Activated CD4-positive, alpha-beta T cell treated with anti-CD3 and anti-CD28 coated beads, Interleukin-2, amount 10 ng/mL, durations not matched to agents 7 days and 5 days (primary cell): Measurements from ENCODE around the gene BTG4. TPM values are rescaled to one million over a fixed set of nuclear protein-coding genes. Genes with fewer than 3 reads are reported as not detected.
A peak's percentile ranks its signal among the peaks of the same experiment; 100 is the strongest.

Experiments
- CTCF ChIA-PET: fragments of 350-600 bp; sonication (Branson Sonifier 250); formaldehyde crosslinking; loops from one replicate; lab custom pipeline; 2021; ENCODE audit warnings: antibody characterized with exemption; lab: Charles Lee
- POLR2A ChIA-PET: fragments of 350-600 bp; sonication (Branson Sonifier 250); formaldehyde crosslinking; loops from one replicate; lab custom pipeline; 2021; ENCODE audit warnings: antibody characterized with exemption; lab: Charles Lee
- DNase-seq: peaks from one replicate; pipeline ENCODE4 v3.0.0-alpha.2; 2020
- H3K27ac Mint-ChIP-seq: one replicate; pipeline ENCODE4 v1.8.0; 2021; ENCODE audit warnings: mild to moderate bottlenecking, moderate library complexity, mixed read lengths
- H3K27me3 Mint-ChIP-seq: one replicate; pipeline ENCODE4 v1.8.0; 2021; ENCODE audit warnings: mixed read lengths
- H3K36me3 Mint-ChIP-seq: one replicate; pipeline ENCODE4 v1.8.0; 2021; ENCODE audit warnings: low read depth, mixed read lengths
- H3K4me1 Mint-ChIP-seq: one replicate; pipeline ENCODE4 v1.8.0; 2021; ENCODE audit warnings: mixed read lengths
- H3K4me3 Mint-ChIP-seq: one replicate; pipeline ENCODE4 v1.8.0; 2021; ENCODE audit warnings: mild to moderate bottlenecking, moderate library complexity, mixed read lengths
- H3K9me3 Mint-ChIP-seq: one replicate; pipeline ENCODE4 v1.8.0; 2021; ENCODE audit warnings: mixed read lengths
- total RNA-seq, 2 experiments: library from RNA; stranded (reverse); gene quantifications; one replicate each; pipeline ENCODE4 v1.2.3, GENCODE V29; 2021

BTG4 gene
- total RNA-seq, 2 experiments from 2014 or later = not detected

DNA sequence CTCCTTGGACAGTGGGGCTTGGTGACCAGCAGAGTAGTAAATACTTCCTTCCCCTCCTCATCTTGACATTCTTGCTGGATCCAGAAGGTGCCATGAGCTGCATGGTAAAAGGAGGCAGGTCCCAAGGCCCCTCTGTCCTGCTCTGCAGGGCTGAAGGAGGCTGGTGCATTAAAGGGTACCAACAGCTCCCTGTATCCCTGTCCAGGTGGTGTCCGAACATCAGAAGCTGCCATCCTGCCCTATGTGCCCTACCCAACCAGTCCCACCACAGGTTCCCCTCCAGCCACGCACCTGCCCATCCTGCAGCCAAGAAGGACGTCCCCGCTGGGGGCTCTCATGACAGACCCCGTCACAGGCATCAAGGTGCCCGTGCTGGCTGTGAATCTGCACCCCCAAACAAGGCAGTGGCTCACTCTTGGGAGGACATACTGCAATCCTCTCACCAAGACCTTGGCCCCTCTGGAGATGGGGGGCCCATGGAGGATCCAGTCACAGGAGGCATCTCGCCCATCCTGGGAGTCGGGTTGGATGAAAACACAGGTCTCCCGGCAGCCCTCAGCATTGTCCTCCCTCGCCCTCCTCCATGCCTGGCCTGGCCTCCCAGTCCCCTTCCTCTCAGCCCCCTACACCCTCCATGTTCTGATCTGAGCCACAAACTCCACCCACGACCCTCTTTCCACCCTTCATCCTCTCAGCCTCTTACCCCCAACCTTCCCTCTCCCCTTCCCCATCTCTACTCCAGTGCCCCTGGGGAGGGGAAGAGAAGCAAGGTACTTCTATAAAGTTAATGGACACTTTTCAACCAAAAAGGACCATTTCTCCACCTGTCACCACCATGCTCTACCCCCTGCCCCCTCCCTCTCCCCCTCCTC, 55.1 kb downstream of the BTG4 start:
- H3K27ac Mint-ChIP-seq = no peak overlapping the region
- no peaks in the 10 kb centered on the region for H3K36me3 Mint-ChIP-seq
- CTCF ChIA-PET = interaction anchor here (1.9 kb wide), 1 partner anchor 10 kb away, joined by 8 read pairs; no protein-coding TSS in a partner anchor
- H3K4me3 Mint-ChIP-seq = no peak overlapping the region
- peaks cover 14% of the 10 kb centered on the region for H3K27me3 Mint-ChIP-seq
- POLR2A ChIA-PET = no interaction called here
- DNase-seq = no peak
- H3K4me1 Mint-ChIP-seq = no peaks in the 10 kb centered on the region
- H3K9me3 Mint-ChIP-seq = no peaks in the 10 kb centered on the region

DNA sequence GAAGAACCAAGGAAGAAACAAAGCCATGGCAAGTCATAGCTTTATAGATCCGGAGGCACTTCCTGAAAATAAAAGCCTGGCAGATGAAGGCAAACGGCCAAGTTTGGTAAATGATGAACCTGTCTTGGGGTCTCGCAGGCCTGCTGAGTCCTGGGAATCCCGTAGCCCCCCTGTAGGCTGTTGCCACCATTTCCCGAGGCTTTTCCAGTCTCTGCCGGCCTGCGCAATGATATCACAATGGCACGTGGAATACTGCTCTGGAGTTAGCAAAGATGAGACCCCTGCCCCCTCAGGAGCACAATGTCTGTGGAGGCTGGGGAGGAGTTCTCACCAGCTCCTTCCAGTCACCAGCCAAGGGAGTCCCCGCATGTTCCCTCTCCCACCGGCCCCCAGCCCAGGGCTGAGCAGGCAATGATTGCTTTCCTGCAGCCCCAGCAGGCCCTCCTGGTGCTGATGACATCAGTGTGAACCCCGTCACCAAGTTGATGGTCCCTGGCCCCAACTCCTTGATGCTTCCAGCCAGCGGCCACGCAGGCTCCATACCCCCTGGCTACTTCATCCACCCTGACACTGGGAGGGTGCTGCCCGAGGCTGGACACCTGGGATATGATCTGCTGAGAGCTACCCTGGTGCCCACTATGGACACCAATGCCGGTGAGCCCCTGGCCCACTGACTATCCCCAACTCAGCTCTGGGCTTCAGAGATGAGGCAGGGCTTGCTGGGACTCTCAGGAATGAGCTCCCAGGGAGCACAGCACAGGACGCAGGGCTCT, 55.9 kb downstream of the BTG4 start:
- Mint-ChIP-seq H3K27me3 (peaks cover 14% of the 10 kb centered on the region), H3K9me3 (no peaks in the 10 kb centered on the region), H3K4me1 (no peaks in the 10 kb centered on the region), H3K36me3 (no peaks in the 10 kb centered on the region), H3K27ac (no peak overlapping the region), H3K4me3 (no peak overlapping the region)
- ChIA-PET CTCF (interaction anchor here (1.9 kb wide), 1 partner anchor 10 kb away, joined by 8 read pairs; no protein-coding TSS in a partner anchor), POLR2A (no interaction called here)
- DNase-seq = no peak

DNA sequence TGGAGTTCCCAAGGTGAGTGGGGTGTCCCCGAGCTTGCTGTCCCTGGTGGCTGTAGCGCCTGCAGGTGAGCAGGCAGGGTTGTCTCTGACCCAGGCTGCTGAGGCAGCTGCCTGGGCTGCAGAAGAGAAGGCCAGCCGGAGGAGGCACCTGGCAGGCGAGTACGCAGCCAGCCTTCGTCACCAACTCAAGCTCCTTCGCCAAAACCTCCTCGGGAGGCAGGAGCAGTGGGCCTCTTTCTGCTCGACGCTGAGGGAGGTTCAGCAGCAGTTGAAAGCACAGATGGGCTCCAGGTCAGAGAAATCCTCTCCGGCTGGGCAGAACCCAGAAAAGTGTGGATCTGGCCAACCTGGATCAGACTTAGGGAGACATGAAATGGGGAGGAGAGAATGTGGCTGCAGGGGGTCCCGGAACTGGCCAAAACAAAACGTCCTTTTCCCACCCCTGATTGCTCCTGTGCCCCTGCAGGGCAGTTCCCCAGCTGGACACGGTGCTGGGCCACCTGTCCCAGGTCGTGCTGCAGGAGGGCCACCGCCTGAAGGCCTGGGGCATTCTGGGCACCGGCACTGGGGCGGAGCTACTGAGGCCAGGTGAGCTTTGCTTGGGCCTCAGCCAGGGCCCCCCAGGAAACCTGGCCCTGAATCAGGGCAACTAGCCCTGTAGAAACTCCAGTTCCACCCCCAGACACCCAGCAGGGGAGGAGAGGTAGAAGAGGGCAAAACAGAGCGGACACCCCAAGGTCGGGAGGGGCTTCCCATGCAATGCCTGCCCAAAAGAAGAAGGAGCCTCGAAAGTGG, 56.7 kb downstream of the BTG4 start:
- Mint-ChIP-seq H3K4me3 (no peak overlapping the region), H3K27me3 (peaks cover 8% of the 10 kb centered on the region), H3K27ac (no peak overlapping the region), H3K36me3 (no peaks in the 10 kb centered on the region), H3K4me1 (no peaks in the 10 kb centered on the region), H3K9me3 (no peaks in the 10 kb centered on the region)
- no peak for DNase-seq
- ChIA-PET CTCF (interaction anchor here (0.5 to 1.9 kb wide), 6 partner anchors 8 to 1135 kb away, joined by 3 to 10 read pairs (median 5); no protein-coding TSS in a partner anchor), POLR2A (no interaction called here)

DNA sequence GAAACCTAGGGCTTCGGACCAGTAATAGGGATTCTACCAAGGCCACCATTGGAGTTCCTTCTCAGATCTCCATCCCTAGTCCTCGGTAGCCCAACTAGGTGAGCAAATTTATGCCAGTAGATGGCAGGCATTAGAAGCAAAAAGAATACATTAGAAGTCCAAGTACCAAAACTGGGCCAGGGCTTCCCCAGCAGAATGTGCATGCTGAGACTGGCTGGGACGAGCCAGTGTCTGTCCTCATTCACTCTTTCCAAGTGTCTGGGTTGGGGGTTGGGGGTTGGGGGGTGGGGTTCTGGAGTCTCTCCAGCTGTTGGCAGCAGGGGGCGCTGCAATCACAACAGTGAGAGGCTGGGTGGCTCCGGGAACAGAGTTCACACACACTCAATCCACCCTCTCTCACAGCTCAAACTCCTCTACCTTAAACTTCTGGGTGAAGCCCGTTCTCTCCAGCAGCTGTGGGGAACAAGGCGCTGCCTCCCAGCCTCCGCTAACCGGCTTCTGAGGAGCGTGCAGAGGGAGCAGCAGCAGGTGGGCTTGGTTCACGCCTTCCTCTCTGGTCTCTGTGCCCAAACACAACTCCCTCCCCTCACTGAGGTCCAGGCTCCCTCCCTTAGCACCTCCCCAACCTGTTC, 57.5 kb downstream of the BTG4 start:
- Mint-ChIP-seq H3K36me3 (no peaks in the 10 kb centered on the region), H3K9me3 (no peaks in the 10 kb centered on the region), H3K4me3 (no peak overlapping the region), H3K4me1 (no peaks in the 10 kb centered on the region), H3K27ac (no peak overlapping the region), H3K27me3 (peaks cover 6% of the 10 kb centered on the region)
- ChIA-PET POLR2A (no interaction called here), CTCF (interaction anchor here (0.5 to 1.5 kb wide), 5 partner anchors 8 to 1135 kb away, joined by 3 to 10 read pairs (median 5); no protein-coding TSS in a partner anchor)
- DNase-seq = peak; percentile 58

DNA sequence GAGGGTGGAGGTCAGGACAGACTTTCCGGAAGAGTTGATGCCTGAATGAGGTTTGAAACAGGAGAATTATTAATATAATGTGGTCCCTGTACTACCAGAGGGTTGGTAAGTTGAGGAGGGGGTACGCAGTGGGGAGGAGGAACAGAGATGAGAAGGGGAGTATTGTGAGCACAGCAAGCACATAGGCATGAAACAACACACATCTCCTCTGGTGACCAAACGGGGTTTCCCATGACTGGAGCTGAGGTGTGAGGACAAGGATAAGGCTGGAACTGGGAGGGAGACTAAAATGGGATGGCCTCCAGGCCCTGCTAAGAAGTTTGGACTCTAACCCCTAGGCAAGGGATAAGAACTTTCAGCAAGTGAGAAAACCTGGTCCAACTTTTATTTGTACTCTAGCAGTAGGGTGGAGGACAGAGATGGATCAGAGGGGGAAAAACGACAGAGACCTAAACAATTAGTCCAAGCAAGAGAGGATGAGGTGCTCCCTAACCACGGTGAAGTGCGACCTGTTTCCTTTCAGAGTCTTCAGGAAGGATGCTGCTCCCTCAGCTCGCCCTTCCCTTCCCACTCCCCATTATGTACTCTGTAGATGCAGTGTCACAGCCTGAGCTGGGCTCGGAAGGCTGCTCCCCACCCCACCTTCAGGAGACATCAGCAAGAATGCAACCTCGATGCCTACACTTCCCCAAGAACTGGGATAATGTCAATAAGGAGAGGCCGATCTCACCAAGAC, 59.2 kb downstream of the BTG4 start:
- H3K4me1 Mint-ChIP-seq = no peaks in the 10 kb centered on the region
- no peaks in the 10 kb centered on the region for H3K36me3 Mint-ChIP-seq
- no peak for DNase-seq
- H3K27me3 Mint-ChIP-seq = no peaks in the 10 kb centered on the region
- ChIA-PET CTCF (interaction anchor here (1.0 kb wide), 1 partner anchor 34 kb away, joined by 3 read pairs; no protein-coding TSS in a partner anchor), POLR2A (no interaction called here)
- H3K27ac Mint-ChIP-seq = no peak overlapping the region
- H3K9me3 Mint-ChIP-seq = no peaks in the 10 kb centered on the region
- H3K4me3 Mint-ChIP-seq = no peak overlapping the region

DNA sequence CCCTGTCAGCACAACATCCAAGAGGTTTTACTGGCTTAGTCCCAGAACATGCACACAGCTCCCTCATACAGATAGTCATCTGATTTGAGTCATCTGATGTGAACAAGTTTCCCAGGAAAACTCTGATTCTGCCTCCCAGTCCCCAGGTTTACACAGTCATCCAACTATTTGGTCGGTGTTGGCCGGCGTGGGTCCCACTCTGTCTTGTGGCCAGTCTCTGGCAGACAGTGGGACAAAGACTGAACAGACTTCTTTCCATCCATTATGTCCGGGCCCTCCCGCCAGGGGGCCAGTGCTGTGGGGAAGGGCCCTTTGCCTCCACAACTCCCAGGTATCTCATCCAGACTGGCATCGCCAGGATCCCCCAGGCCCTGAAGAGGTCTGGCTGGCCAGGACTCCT, 60.0 kb downstream of the BTG4 start:
- no peak overlapping the region for H3K27ac Mint-ChIP-seq
- POLR2A ChIA-PET = no interaction called here
- DNase-seq = no peak

DNA sequence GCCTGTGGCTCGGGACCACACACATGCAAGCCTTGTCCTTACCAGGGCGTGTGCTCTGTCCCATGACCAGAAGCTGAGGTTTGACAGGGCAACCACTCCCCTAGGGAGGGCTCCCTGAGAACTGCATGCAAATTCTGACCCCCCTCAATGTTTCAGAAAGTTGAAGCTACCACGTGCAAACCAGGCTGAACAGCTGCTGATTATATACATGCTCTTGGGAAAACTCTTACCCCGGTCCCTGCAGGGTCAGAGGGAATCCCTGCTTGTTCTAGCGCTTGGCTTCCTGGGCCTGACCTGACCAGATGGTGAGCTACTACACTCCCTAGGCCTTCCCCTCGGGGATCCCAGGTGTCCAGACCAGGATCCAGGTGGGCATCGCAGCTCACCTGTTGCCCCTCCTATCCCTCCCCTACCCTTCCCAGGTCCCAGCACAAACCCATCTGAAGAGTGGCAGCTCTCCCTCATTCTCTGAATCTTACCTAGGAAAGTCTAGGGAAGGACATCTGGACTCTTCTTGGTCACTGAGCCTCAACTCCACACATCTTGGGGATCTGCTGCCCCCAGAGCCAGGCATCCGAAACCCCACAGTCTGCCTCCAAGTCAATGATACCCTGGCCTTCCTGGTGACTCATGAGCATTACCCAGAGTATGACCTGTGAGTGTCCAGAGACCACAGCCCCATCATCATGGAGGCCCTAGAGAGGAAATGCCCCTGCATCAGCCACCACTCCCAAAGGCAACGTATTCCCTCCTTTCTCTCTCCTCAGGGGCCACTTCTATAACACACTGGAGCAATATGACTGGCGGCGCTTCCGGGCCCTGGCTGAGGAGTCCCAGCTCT, 61.5 kb downstream of the BTG4 start:
- no peak overlapping the region for H3K27ac Mint-ChIP-seq
- ChIA-PET POLR2A (interaction anchor here (0.6 kb wide), 1 partner anchor 203 kb away, joined by 4 read pairs; no protein-coding TSS in a partner anchor), CTCF (interaction anchor here (1.0 to 1.4 kb wide), 2 partner anchors 11 to 25 kb away, joined by 3 read pairs; no protein-coding TSS in a partner anchor)
- H3K27me3 Mint-ChIP-seq = no peaks in the 10 kb centered on the region
- H3K4me3 Mint-ChIP-seq = no peak overlapping the region
- H3K36me3 Mint-ChIP-seq = no peaks in the 10 kb centered on the region
- H3K4me1 Mint-ChIP-seq = peaks cover 15% of the 10 kb centered on the region
- no peak for DNase-seq
- H3K9me3 Mint-ChIP-seq = no peaks in the 10 kb centered on the region

More for the DNA sequence above, 60.0 kb downstream of the BTG4 start:
- peaks cover under 1% of the 10 kb centered on the region for H3K4me1 Mint-ChIP-seq
- CTCF ChIA-PET = interaction anchor here (1.0 kb wide), 1 partner anchor 33 kb away, joined by 3 read pairs; no protein-coding TSS in a partner anchor
- no peaks in the 10 kb centered on the region for H3K36me3 Mint-ChIP-seq
- no peaks in the 10 kb centered on the region for H3K27me3 Mint-ChIP-seq
- H3K4me3 Mint-ChIP-seq = no peak overlapping the region
- no peaks in the 10 kb centered on the region for H3K9me3 Mint-ChIP-seq

DNA sequence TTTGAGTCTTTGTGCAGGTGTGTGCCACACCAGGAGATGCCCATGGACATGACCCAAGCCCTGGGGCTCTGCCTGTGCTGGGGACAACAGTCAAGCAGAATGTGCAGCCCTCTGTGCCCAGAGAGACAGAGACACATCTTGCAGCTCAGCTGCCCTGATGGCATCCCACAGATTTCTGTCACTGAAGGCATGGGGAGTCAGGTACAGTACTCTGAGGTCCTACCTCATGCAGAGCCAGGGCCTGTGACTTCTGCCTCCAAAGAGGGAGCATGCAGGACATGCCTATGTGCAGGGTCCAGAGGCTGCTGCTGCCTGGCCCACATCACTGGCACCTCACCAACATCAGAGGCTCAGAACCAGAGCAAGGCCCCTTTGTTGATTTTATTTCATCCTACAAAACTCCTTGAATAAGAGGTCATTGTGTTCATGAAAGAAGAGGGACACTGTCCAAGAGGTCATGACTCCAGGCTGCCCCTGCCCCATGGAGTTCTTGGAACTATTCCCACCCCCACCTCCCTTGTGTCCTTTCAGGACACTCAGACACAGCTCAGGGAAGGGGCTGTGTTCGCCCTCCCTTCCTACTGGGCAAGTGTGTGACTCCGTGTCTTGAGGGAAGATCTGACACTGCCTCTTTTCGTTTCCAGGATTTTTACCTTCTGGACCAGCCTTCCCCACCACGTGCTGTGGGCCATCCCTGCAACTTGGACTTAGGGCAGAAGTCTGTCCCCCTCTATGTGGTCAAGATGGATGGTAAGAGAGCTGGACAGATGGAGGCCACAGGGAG, 62.3 kb downstream of the BTG4 start:
- no peaks in the 10 kb centered on the region for H3K9me3 Mint-ChIP-seq
- ChIA-PET POLR2A (interaction anchor here (0.6 kb wide), 1 partner anchor 167 kb away, joined by 3 read pairs; no protein-coding TSS in a partner anchor), CTCF (interaction anchor here (1.0 to 1.4 kb wide), 2 partner anchors 10 to 24 kb away, joined by 3 read pairs; no protein-coding TSS in a partner anchor)
- no peaks in the 10 kb centered on the region for H3K27me3 Mint-ChIP-seq
- DNase-seq = no peak
- H3K36me3 Mint-ChIP-seq = no peaks in the 10 kb centered on the region
- no peak overlapping the region for H3K27ac Mint-ChIP-seq
- H3K4me3 Mint-ChIP-seq = no peak overlapping the region
- H3K4me1 Mint-ChIP-seq = peaks cover 16% of the 10 kb centered on the region

DNA sequence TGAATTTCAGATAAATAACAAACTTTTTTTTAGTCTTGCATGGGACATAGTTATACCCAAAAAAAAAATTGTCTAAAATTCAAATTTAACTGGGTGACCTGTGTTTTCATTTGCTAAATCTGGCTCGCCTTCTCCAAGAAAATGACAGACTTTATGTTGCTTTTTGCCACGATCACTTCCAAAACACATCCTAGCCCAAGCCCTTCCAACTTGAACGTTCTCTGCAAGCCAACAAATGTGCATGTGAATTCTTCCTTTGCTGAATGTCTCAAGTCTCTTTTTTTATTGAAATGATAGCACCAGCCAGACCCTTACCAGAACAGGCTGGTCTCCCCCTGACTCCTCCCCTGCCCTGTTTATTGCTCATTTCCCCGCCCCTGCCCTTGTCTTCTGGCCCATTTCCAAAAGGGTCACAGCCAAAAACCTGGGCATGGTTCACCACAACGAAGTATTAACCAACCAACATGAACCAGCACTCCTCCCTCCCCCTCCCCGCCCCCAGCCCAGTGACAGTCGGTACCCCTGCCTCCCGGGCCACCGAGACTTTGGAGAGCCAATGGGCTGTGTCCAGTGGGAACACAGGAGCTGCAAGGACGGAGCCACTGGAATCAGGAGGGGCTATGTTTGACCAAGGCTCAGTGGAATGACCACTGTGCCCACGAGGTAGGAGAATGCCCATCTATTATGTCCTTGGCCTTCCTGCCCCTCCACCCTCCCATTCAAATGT, 63.2 kb downstream of the BTG4 start:
- Mint-ChIP-seq H3K9me3 (no peaks in the 10 kb centered on the region), H3K4me1 (peaks cover 18% of the 10 kb centered on the region), H3K4me3 (no peak overlapping the region), H3K36me3 (no peaks in the 10 kb centered on the region), H3K27me3 (no peaks in the 10 kb centered on the region), H3K27ac (no peak overlapping the region)
- no peak for DNase-seq
- ChIA-PET POLR2A (no interaction called here), CTCF (no interaction called here)

DNA sequence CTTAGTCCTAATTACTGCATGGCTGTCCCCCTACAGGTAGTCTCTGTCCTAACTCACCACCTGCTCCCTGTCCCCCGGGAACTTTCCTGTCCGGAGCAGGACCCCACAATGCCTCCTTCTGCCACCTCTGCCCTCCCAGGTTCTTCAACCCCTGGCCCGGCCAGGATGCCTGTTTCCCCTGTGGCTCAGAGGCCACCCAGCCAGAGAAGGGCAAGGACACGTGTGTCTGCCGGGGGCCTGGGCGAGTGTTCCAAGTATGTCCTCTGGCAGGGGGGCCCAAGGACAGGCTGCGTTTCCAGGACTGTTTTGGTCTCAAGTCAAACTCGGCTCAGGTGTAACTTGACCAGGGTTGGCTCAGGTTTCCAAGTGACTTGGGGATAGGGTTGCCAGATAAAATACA, 63.8 kb downstream of the BTG4 start:
- Mint-ChIP-seq H3K36me3 (no peaks in the 10 kb centered on the region), H3K4me1 (peaks cover 23% of the 10 kb centered on the region), H3K4me3 (no peak overlapping the region), H3K27me3 (peaks cover 3% of the 10 kb centered on the region), H3K27ac (no peak overlapping the region), H3K9me3 (no peaks in the 10 kb centered on the region)
- DNase-seq = no peak
- CTCF ChIA-PET = interaction anchor here (3.4 kb wide), 1 partner anchor 11 kb away, joined by 17 read pairs; no protein-coding TSS in a partner anchor
- POLR2A ChIA-PET = no interaction called here
